PC-3 (cell line): ENCODE data around the gene PRKD2.

ENCODE experiments used
- EZH2 ChIP-seq: fragments of 300-600 bp; sonication (generic); IDR thresholded peaks from one replicate; pipeline ENCODE4 v1.6.1; 2017; ENCODE audit warnings: antibody characterized with exemption, mild to moderate bottlenecking, low read length; ENCODE audit not compliant: unreplicated experiment
- EZH2phosphoT487 ChIP-seq: fragments of 300-600 bp; sonication (generic); IDR thresholded peaks from 2 replicates; pipeline ENCODE4 v1.6.1; 2018; ENCODE audit warnings: mild to moderate bottlenecking, antibody characterized with exemption, low read length, borderline replicate concordance
- TF ChIP-seq, protein P1 (sequence below): fragments of 300-600 bp; sonication (generic); conservative IDR thresholded peaks from 2 replicates; pipeline ENCODE4 v1.5.1; 2017; ENCODE audit warnings: antibody characterized with exemption, low read depth, mild to moderate bottlenecking, low read length

DNA sequence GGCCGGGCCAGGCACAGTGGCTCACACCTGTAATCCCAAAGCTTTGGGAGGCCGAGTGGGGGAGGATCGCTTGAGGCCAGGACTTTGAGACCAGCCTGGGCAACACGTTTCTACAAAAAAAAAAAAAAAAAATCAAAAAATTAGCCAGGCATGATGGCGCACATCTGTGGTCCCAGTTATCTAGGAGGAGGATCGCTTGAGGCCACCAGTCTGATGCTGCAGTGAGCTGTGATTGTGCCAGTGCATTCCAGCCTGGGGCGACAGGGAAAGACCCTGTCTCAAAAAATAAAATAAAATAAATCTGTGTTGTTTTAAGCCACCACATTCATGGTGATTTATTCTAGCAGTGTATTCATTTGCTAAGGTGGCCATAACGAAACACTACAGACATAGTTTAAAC, 51.8 kb downstream of the PRKD2 start:
- TF ChIP-seq, protein P1, sequence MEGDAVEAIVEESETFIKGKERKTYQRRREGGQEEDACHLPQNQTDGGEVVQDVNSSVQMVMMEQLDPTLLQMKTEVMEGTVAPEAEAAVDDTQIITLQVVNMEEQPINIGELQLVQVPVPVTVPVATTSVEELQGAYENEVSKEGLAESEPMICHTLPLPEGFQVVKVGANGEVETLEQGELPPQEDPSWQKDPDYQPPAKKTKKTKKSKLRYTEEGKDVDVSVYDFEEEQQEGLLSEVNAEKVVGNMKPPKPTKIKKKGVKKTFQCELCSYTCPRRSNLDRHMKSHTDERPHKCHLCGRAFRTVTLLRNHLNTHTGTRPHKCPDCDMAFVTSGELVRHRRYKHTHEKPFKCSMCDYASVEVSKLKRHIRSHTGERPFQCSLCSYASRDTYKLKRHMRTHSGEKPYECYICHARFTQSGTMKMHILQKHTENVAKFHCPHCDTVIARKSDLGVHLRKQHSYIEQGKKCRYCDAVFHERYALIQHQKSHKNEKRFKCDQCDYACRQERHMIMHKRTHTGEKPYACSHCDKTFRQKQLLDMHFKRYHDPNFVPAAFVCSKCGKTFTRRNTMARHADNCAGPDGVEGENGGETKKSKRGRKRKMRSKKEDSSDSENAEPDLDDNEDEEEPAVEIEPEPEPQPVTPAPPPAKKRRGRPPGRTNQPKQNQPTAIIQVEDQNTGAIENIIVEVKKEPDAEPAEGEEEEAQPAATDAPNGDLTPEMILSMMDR: no peak
- TF ChIP-seq EZH2 (no peak), EZH2phosphoT487 (no peak)
